Skeletal muscle cell (primary cell): ENCODE results near the gene TMEM164.
A peak's percentile ranks its signal among the peaks of the same experiment; 100 is the strongest.
"Not testable (repeated sequence)": the region's sequence is repeated elsewhere in the genome, so short reads cannot be mapped to it uniquely, and the experiment has no call there.

Experiments used
- DNase-seq: peaks from one replicate; pipeline ENCODE4 v3.0.0-alpha.2; 2010; ENCODE audit warnings: low read depth
- H3K4me3 ChIP-seq: 2 replicates; pipeline ENCODE4 v1.5.1; 2011; ENCODE audit warnings: low read depth, mild to moderate bottlenecking, control low read depth, low read length, moderate library complexity

Gene TMEM164

DNA sequence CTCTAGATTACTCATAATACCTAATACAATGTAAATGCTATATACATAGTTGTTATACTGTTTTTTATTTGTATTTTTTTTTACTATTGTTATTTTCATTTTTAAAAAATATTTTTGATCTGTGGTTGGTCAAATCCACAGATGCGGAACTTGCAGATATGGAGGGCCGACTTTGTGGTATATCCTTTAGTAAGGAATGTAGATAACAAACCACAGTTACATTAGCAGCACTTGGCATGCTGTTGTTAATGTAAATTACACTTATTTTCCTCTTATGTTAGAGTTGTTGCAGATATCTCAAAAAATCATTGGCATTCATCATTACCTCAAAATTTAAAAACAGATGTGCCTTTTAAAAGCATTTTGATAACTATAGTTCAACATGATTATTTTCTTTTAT is 151.0 kb downstream of the TMEM164 start:
- no peak overlapping the region for H3K4me3 ChIP-seq
- DNase-seq = no peak

- H3K4me3 ChIP-seq, DNase-seq: not testable (repeated sequence)
Measured at GRCh38 chrX:110154328-110154727, 151.4 kb downstream of the TMEM164 start.

DNA sequence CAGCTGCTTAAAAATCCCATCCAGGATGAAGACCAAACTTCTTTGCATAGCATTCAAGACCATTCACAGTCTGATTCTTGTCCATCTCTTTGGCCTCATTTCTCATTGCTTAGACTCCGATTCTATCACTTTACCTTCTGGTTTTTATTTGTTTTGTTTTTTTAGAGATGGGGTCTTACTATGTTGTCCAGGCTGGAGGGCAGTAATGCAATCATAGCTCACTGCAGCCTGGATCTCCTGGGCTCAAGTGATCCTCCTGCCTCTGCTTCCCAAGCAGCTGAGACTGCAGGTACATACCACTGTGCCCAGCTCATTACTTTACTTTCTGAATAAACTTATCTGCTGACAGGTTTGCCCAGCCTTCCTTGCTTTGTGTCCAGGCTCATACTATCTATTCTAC is 152.8 kb downstream of the TMEM164 start:
- DNase-seq = no peak
- H3K4me3 ChIP-seq = no peak overlapping the region

DNA sequence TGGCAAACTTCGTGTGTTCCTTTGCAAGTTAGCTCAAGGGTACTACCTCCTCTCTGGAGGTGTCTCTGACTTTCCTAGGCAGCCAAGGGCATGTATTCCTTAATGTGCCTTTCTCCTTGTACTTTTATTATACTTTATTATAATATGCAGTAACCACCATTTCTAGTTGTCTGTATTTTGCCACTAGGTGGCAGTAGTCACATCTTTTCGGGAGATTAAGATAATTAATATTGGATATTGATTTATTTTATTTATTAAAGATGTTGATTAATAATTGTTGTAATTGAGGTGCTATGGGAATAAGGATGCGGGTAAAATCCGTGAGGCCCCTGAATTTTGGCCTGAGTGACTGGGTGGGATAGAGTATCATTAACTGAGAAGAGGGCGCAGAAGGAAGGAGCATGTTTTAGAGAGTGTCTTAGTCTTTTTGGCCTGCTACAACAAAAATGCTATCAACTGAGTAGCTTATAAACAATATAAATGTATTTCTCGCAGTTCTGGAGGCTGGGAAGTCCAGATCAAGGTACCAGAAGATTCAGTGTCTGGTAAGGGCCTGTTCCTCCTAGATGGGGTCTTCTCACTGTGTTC is 153.3 kb downstream of the TMEM164 start:
- H3K4me3 ChIP-seq = no peak overlapping the region
- no peak for DNase-seq

DNA sequence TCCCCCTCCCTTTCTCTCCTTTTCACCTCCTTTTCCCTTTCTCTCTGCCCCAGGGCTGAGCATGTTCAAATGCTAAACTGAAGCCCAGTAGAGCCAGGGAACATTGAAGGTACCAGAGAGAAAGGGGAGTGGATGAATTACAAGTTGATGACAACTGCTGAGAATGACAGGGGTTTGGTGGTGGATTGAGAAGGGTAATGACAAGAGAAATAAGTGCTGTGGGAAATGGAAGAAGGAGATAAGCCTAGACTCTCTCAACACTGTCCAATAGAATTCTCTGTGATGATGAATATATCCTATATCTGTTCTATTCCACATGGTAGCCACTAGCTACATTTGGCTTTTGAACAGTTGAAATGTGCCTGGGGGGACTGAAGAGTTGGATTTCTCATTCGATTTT is 154.5 kb downstream of the TMEM164 start:
- no peak overlapping the region for H3K4me3 ChIP-seq
- no peak for DNase-seq

DNA sequence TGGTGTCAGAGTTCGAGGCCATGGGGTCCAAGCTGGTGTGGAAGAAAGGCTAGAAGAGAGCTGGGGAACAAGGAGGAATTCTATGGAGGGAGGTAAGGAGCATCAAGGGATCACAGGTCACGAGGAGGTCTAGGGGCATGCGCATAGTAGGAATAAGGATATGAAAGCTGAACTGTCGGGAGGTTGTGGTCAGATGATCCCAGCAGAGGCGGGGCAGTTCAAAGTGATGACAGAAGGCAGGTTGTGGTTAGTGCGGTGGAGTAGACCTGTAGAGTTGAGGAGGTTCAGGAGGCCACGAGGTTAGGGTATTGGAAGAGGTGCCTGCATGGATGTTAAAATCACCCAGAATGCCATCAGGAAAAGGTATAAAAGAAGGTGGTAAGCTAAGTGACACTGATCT is 156.3 kb downstream of the TMEM164 start:
- DNase-seq = no peak

DNA sequence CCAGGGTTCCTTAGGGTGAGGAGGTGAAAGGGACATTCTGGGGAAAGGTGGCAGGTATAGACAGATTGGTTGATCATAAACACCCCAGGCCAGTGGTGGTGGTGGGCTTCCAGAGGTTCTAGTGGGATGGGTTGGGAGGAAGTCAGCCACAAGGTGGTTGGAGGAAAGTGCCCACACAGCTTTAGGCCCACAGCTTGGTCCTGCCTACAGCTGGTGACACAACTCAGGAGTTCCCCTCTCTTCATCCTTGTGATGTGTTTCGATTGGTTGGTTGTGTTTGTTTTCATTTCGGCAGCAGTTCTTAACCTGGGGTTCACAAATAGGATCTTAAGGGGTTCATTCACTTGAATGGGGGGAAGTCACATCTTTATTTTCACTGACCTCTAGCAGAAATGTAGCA is 157.0 kb downstream of the TMEM164 start:
- no peak for DNase-seq
- H3K4me3 ChIP-seq = no peak overlapping the region

More for the DNA sequence above, 156.3 kb downstream of the TMEM164 start:
- no peak overlapping the region for H3K4me3 ChIP-seq

DNA sequence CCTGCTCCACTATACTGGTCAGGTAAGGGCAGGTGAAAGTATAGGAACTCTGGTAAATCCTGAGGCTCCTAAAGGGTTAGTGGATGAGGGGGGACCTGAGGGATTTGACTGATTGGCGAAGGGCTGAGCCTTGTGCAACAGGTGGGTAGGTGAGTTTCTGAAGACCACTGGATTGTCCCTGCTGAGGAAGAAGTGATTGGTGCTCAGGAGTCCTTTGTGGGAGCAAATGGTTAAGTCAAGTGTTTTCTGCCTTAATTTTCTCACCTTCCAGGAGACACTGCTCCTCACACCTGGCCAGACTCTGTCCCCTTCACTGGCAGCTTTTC is 158.4 kb downstream of the TMEM164 start:
- DNase-seq = no peak
- no peak overlapping the region for H3K4me3 ChIP-seq

GRCh38 chrX:110162131-110162530 is 159.2 kb downstream of the TMEM164 start:
- no peak for DNase-seq
- H3K4me3 ChIP-seq = no peak overlapping the region

DNA sequence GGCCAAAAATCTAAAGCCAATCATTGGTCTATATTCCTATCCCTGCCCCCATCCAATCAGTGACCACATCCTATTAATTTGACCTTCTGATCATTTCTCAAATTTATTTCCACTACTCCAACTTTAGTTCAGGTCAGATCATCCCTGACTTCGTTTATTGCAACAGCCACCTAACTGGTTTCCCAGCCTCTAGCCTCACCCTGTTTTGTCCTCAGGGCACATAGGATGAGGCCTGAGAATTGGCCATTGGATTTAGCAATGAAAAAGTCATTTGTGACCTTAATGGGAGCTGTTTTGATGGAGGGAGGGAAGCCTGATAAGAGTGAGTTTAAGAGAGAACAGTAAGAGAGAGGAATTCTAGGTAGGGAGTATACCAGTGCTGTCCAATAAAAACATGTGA is 160.0 kb downstream of the TMEM164 start:
- DNase-seq = no peak
- no peak overlapping the region for H3K4me3 ChIP-seq

- no peak for DNase-seq
- no peak overlapping the region for H3K4me3 ChIP-seq
Measured at GRCh38 chrX:110163488-110163887, 160.6 kb downstream of the TMEM164 start.

DNA sequence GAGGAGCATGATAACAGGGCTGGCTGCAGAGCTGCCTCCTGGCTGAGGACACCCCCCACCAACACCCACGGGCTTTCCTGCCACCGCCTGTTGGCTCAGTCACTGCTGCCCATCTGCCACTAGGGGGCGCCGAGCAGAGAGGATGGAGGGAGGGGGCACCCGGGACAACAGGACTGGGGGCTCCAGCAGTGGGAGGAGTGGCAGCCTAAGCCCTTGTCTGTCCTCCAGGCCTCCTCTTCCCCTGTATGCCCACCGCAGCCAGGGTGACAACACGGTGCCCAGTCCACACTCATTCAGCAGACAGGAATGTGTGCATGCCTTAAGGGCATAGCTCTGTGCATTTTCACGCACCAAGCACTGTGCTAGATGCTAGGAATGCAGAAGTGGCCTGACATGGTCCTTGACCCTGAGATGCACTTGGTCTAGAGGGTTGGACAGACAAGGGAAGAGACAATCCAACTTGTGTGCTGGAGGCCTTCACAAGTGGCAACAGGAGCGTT is 165.1 kb downstream of the TMEM164 start:
- no peak for DNase-seq
- H3K4me3 ChIP-seq = no peak overlapping the region

DNA sequence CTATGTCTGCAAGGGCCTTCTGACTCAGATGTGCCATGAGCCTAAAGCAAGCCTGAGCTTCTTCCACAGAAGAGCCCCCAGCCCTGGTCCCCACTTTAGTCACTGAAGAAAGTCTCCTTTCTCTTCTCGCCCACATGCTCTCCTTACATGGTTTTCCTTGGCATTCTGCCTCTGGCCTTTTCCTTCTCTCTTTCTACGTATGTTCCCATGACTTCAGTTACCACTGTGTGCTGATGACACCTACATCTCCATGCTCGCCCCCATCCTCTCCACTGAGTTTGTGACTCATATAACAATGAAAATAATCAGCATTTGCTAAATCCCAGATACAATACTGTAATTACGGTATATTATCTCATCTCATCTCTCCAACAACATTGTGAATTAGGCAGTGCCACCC is 165.7 kb downstream of the TMEM164 start:
- no peak overlapping the region for H3K4me3 ChIP-seq
- peak; percentile 83 for DNase-seq

- H3K4me3 ChIP-seq = no peak overlapping the region
- DNase-seq = no peak
Measured at GRCh38 chrX:110170029-110170428, 167.1 kb downstream of the TMEM164 start.

DNA sequence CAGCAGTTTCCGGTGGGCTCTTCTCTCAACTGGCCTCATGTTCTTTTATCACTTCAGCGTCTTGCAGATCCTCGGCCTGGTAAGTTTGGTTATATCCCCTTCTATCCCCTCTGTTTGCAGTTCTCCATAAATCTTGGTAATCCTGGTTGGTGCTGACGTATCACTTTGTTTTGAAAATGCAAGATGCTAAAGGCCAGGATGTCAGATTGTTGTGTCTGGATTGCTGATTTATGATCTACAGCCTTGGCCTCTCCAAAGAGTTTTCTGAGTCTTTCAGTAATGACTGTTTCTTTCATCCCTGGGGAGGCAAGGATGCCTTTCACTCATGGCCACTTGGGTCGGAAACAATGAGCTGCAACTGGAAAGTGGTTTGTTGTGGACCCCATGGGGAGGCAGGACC is 168.5 kb downstream of the TMEM164 start:
- DNase-seq = no peak
- no peak overlapping the region for H3K4me3 ChIP-seq

DNA sequence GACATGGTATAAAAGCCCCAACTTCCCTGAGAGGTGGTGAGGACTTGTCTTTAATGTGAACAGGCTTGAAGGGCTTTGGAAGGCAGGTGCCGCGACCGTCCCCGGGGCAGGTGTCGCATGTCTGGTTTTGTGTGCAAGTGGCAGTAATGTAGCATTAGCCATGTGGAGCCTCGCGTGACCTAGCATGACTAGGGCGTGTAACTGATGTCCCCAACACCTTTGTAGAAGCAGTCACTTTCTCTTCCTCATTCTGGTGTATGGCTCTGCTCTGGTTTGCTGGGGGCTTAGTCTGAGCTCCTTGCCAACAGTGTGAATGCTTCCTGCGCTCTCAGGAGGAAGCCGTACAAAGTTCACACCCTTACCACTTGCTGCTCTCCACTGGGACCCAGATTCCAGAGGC is 169.3 kb downstream of the TMEM164 start:
- H3K4me3 ChIP-seq = no peak overlapping the region
- DNase-seq = no peak

DNA sequence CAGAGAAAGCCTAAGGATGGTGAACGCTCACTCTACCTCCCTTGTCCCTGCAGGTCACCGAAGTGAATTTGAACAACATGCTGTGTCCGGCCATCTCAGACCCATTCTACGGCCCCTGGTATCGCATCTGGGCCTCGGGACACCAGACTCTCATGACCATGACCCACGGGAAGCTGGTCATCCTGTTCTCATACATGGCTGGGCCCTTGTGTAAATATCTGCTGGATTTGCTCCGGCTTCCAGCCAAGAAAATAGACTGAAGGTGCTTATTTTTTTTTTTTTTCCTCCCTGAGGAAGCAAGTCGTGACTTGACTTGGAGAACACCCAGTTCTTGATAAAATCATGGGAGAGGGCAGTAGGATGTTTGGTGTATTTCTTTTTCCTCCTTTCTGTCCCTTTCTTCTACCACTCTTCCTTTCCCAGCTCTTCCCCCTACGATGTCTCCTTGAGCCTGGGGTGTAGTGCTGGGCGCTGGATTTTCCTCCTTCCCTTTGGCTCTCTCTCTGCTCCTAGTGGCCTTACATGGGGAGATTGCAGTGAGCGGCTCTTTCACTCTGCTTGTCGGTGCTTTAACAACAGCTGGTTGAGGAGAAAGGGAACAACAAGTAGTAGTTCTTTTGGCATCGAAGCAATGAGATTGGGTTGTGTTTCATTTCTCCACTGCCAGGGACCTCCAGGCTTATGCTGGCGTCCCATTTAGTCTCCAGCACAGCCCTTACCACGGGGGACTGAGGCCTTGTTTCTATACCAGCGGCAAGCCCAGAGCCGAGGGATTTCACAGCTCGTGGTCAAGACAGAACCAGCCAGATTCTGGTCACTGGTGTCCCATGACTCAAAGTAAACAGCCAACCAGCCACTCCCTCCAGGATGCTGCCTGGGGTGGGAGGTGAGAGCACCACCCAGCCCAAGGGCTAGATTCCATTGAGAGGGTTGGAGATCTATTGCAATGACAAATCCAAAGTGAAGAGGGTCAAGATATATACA is 170.6 kb downstream of the TMEM164 start:
- no peak for DNase-seq

GRCh38 chrX:110175146-110175545 is 172.2 kb downstream of the TMEM164 start:
- no peak for DNase-seq

More for the DNA sequence above, 170.6 kb downstream of the TMEM164 start:
- no peak overlapping the region for H3K4me3 ChIP-seq

DNA sequence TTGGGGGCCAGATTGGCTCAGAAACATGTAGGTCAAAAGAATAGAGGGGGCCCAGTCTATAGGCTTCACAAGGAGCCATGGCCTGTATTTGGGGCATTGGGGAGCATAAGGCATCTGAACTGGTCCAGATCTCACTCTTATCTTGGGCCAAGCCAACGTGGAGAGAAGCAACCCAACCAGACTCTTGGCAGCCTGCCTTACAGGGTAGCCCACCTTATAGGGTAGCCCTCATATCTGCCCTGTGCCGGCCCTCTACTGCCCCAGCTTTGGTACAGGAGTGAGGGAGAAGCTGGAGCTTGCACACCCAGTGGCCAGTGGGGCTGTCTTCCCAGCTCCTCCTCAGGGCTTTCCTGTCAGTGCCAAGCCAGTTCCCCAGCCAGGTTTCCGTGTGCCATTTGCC is 172.8 kb downstream of the TMEM164 start:
- no peak overlapping the region for H3K4me3 ChIP-seq
- DNase-seq = no peak

More at GRCh38 chrX:110175146-110175545, 172.2 kb downstream of the TMEM164 start:
- H3K4me3 ChIP-seq = no peak overlapping the region

GRCh38 chrX:110178179-110178865 is 175.4 kb downstream of the TMEM164 start:
- no peak overlapping the region for H3K4me3 ChIP-seq
- no peak for DNase-seq
